ENCODE results near the gene SLCO1C1. TPM values are rescaled to one million over a fixed set of nuclear protein-coding genes. Genes with fewer than 3 reads are reported as not detected.
"Not testable (repeated sequence)": the region's sequence is repeated elsewhere in the genome, so short reads cannot be mapped to it uniquely, and the experiment has no call there.

Gene SLCO1C1
- total RNA-seq, 1 donor from 2014 or later = 0.84 TPM

DNA sequence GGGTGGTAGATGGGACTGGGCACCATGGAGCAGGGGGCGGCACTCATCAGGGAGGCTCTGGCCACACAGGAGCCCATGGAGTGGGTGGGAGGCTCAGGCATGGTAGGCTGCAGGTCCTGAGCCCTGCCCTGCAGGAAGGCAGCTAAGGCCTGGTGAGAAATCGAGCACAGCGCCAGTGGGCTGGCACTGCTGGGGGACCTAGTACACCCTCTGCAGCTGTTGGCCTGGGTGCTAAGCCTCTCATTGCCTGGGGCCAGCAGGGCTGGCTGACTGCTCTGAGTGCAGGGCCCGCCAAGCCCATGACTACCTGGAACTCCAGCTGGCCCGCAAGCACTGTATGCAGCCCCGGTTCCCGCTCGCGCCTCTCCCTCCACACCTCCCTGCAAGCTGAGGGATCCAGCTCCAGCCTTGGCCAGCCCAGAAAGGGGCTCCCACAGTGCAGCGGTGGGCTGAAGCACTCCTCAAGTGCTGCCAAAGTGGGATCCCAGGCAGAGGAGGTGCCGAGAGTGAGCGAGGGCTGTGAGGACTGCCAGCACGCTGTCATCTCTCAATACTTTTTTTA is 88.7 kb downstream of the SLCO1C1 start:
- ATAC-seq; intact Hi-C loops (cut with micrococcal nuclease); DNase-seq: not testable (repeated sequence)

DNA sequence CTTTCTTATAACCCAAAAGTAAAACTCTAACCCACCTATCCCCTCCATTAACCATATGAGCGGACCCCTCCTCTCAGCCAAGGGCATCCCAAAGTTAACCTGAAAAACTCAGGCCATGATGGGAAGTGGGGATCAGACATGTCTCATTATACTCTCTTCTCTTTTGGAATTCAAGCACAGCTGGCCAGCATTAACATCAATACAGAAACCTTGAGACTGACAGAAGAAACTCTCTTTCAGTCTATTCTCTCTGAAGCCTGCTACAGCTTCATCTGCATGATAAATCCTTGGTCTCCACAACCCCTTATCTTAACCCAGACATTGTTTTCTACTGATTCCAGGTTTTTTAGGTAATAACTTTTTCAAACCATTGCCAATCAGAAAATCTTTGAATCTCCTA is 97.8 kb downstream of the SLCO1C1 start:
- intact Hi-C loops (cut with micrococcal nuclease) = no loop called here
- ATAC-seq = no peak

DNA sequence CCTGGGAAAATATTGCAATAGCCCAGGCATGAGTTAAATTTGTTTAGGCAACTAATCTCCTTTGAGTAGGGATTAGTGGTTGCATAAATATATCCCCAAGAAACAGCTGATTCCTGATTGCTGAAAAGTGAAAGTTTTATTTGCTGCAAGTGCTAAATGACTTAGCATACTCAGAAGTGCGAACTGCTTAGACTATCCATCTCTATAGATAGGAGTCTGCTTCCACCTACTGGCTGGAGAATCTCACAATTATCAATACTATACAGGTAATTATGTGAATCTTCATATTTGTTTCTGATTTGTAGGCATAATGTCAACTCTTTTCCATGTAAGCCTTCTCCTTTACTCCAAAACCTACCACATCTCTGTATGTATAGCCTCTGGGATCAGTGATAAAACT is 103.4 kb downstream of the SLCO1C1 start:
- DNase-seq (no peak), ATAC-seq (peak; percentile 81)
- intact Hi-C loops (cut with micrococcal nuclease) = no loop called here

More for the DNA sequence above, 97.8 kb downstream of the SLCO1C1 start:
- no peak for DNase-seq

DNA sequence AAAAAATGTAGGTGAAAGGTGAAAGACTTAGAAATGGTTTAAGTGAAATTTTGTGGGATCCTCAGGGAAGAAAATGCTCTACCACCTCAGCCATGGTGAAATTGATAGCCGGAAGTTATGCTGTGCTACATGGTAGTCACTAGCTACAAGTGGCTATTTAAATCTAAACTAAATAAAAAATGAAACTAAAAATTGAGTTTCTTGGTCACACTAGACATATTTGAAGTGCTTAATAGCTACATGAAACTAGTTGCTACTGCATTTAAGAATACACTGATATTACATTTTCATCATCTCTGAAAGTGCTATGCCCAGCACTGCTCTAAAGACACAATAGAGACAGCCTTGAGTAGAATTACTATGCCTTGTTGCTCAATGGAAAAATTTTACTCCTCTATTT is 105.0 kb downstream of the SLCO1C1 start:
- intact Hi-C loops (cut with micrococcal nuclease) = no loop called here
- no peak for DNase-seq
- ATAC-seq = no peak

DNA sequence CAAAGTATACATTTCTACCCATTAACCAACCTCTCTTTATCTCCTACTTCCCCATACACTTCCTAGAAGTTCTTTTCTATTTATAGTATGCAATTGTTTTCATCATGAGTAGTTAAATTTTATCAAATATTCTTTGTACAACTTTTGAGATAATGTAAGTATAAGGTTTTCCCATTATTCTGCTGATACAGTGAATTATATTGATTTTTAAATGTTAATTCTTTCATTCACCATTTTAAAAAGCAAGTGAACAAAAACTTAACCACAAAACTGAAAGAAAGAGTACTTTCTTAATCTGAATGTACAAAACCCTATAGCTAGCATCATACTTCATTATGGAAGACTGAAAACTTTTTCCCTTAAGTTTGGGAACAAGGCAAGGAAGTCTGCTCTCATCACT is 105.9 kb downstream of the SLCO1C1 start:
- ATAC-seq (no peak), DNase-seq (no peak)
- intact Hi-C loops (cut with micrococcal nuclease) = no loop called here

Other genes starting within 250 kb of the SLCO1C1 start
- gene SLCO1B3, start 115.4 kb downstream of the SLCO1C1 start, total RNA-seq = not detected